HG03354 (cell line): Measurements from ENCODE around the gene NCK2.

ENCODE experiments used
- ATAC-seq: cut with Tn5 transposase; IDR thresholded peaks from one replicate; pipeline ENCODE4 v1.9.1; 2021; ENCODE audit warnings: mild to moderate bottlenecking; ENCODE audit not compliant: unreplicated experiment, poor library complexity, severe bottlenecking

The NCK2 gene

GRCh38 chr2:105828558-105828957 is 83.8 kb downstream of the NCK2 start:
- no peak for ATAC-seq

GRCh38 chr2:105834931-105835330 is 90.2 kb downstream of the NCK2 start:
- ATAC-seq: peak; percentile 95

- ATAC-seq: no peak
These were observed 91.6 kb downstream of the NCK2 start for GRCh38 chr2:105836341-105836740.

- no peak for ATAC-seq
These were observed 92.4 kb downstream of the NCK2 start for GRCh38 chr2:105836840-105837692.

GRCh38 chr2:105839793-105840192 is 95.1 kb downstream of the NCK2 start:
- no peak for ATAC-seq

GRCh38 chr2:105840933-105841332 is 96.2 kb downstream of the NCK2 start:
- ATAC-seq: no peak

- no peak for ATAC-seq
These were observed 96.8 kb downstream of the NCK2 start for GRCh38 chr2:105841551-105841950.

GRCh38 chr2:105842555-105842954 is 97.8 kb downstream of the NCK2 start:
- no peak for ATAC-seq

GRCh38 chr2:105843476-105844374 is 99.0 kb downstream of the NCK2 start:
- ATAC-seq: no peak

GRCh38 chr2:105845976-105846375 is 101.3 kb downstream of the NCK2 start:
- ATAC-seq: no peak

GRCh38 chr2:105847056-105847455 is 102.3 kb downstream of the NCK2 start:
- ATAC-seq: no peak

- ATAC-seq: no peak
These were observed 103.7 kb downstream of the NCK2 start for GRCh38 chr2:105848367-105848766.

GRCh38 chr2:105849431-105850179 is 104.9 kb downstream of the NCK2 start:
- no peak for ATAC-seq

GRCh38 chr2:105852066-105852465 is 107.4 kb downstream of the NCK2 start:
- no peak for ATAC-seq

- ATAC-seq: no peak
These were observed 108.8 kb downstream of the NCK2 start for GRCh38 chr2:105853354-105854088.

GRCh38 chr2:105854972-105855371 is 110.3 kb downstream of the NCK2 start:
- no peak for ATAC-seq

- ATAC-seq: no peak
These were observed 111.9 kb downstream of the NCK2 start for GRCh38 chr2:105856581-105856980.

GRCh38 chr2:105857076-105857740 is 112.5 kb downstream of the NCK2 start:
- no peak for ATAC-seq
